HG02763 (cell line): ENCODE data around the gene RPE65.
"Not testable (repeated sequence)": the region's sequence is repeated elsewhere in the genome, so short reads cannot be mapped to it uniquely, and the experiment has no call there.

Experiments used
- ATAC-seq: cut with Tn5 transposase; IDR thresholded peaks from one replicate; pipeline ENCODE4 v1.9.1; 2021; ENCODE audit warnings: mild to moderate bottlenecking, moderate library complexity; ENCODE audit not compliant: unreplicated experiment

Gene RPE65

GRCh38 chr1:68449901-68450300 lies at the start of gene RPE65:
TSS of gene RPE65 (minus strand) at chr1:68449954. CDS start at chr1:68449905, 49 bp downstream.
- ATAC-seq = no peak

GRCh38 chr1:68497358-68497698 lies 47.6 kb upstream of the RPE65 start:
- peak; percentile 5 for ATAC-seq

- peak; percentile 98 for ATAC-seq
Measured at GRCh38 chr1:68496680-68497357, 47.1 kb upstream of the RPE65 start, which contains the start of gene DEPDC1. TSS of gene DEPDC1 (minus strand) at chr1:68497082. CDS start at chr1:68496999, 83 bp downstream.

- peak; percentile 13 for ATAC-seq
Measured at GRCh38 chr1:68495968-68496679, 46.4 kb upstream of the RPE65 start.

GRCh38 chr1:68495532-68495931 lies 45.8 kb upstream of the RPE65 start:
- ATAC-seq = no peak

GRCh38 chr1:68493193-68493592 lies 43.4 kb upstream of the RPE65 start:
- no peak for ATAC-seq

GRCh38 chr1:68492255-68492654 lies 42.5 kb upstream of the RPE65 start:
- not testable (repeated sequence) for ATAC-seq

GRCh38 chr1:68490046-68490651 lies 40.4 kb upstream of the RPE65 start:
- no peak for ATAC-seq

GRCh38 chr1:68485431-68486022 lies 35.8 kb upstream of the RPE65 start:
- no peak for ATAC-seq

GRCh38 chr1:68484618-68485017 lies 34.9 kb upstream of the RPE65 start:
- no peak for ATAC-seq

- ATAC-seq = no peak
Measured at GRCh38 chr1:68481041-68481440, 31.3 kb upstream of the RPE65 start.

- no peak for ATAC-seq
Measured at GRCh38 chr1:68479501-68479900, 29.7 kb upstream of the RPE65 start.

GRCh38 chr1:68478662-68479061 lies 28.9 kb upstream of the RPE65 start:
- no peak for ATAC-seq

- not testable (repeated sequence) for ATAC-seq
Measured at GRCh38 chr1:68476626-68477025, 26.9 kb upstream of the RPE65 start.

GRCh38 chr1:68473060-68473459 lies 23.3 kb upstream of the RPE65 start:
- ATAC-seq = no peak

GRCh38 chr1:68470388-68470970 lies 20.7 kb upstream of the RPE65 start:
- ATAC-seq = no peak

GRCh38 chr1:68464891-68465290 lies 15.1 kb upstream of the RPE65 start:
- ATAC-seq = no peak

GRCh38 chr1:68460935-68461334 lies 11.2 kb upstream of the RPE65 start:
- ATAC-seq = no peak

- no peak for ATAC-seq
Measured at GRCh38 chr1:68459796-68460195, 10.0 kb upstream of the RPE65 start.

GRCh38 chr1:68459091-68459490 lies 9.3 kb upstream of the RPE65 start:
- ATAC-seq = no peak

GRCh38 chr1:68456202-68456601 lies 6.4 kb upstream of the RPE65 start:
- no peak for ATAC-seq
